Neural progenitor cell (in vitro differentiated cells): Measurements from ENCODE around the gene DNAJC5. TPM values are rescaled to one million over a fixed set of nuclear protein-coding genes. Genes with fewer than 3 reads are reported as not detected.

Experiments
- DNase-seq: peaks from one replicate; pipeline ENCODE4 v3.0.0-alpha.2; 2016; ENCODE audit warnings: low spot score
- H2AFZ ChIP-seq: fragments of 200-600 bp; sonication (generic); replicated peaks from 2 replicates; pipeline ENCODE4 v1.6.1; 2016; ENCODE audit warnings: antibody characterized with exemption
- H3F3A ChIP-seq: fragments of 200-600 bp; sonication (generic); 2 replicates; pipeline ENCODE4 v1.6.1; 2016; ENCODE audit warnings: antibody characterized with exemption, low read depth
- H3K27ac ChIP-seq: fragments of 200-600 bp; sonication (generic); 2 replicates; pipeline ENCODE4 v1.5.1; 2016; ENCODE audit warnings: mild to moderate bottlenecking
- H3K27me3 ChIP-seq: fragments of 200-600 bp; sonication (generic); 2 replicates; pipeline ENCODE4 v1.6.1; 2016; ENCODE audit warnings: mild to moderate bottlenecking, moderate library complexity
- H3K36me3 ChIP-seq: fragments of 200-600 bp; sonication (generic); 2 replicates; pipeline ENCODE4 v1.5.1; 2016
- H3K4me1 ChIP-seq: fragments of 200-600 bp; sonication (generic); 2 replicates; pipeline ENCODE4 v1.6.1; 2016; ENCODE audit warnings: mixed run types
- H3K4me2 ChIP-seq: fragments of 200-600 bp; sonication (generic); 2 replicates; pipeline ENCODE4 v1.6.1; 2016
- H3K4me3 ChIP-seq: fragments of 200-600 bp; sonication (generic); 2 replicates; pipeline ENCODE4 v1.5.1; 2016
- H3K79me2 ChIP-seq: fragments of 200-600 bp; sonication (generic); 2 replicates; pipeline ENCODE4 v1.6.1; 2016; ENCODE audit warnings: low read depth
- H3K9ac ChIP-seq: fragments of 200-600 bp; sonication (generic); 2 replicates; pipeline ENCODE4 v1.6.1; 2016
- H3K9me3 ChIP-seq: fragments of 200-600 bp; sonication (generic); 2 replicates; pipeline ENCODE4 v1.5.1; 2016; ENCODE audit warnings: low read depth
- H4K20me1 ChIP-seq: fragments of 200-600 bp; sonication (generic); 2 replicates; pipeline ENCODE4 v1.6.1; 2016; ENCODE audit warnings: low read depth
- H3K27ac Mint-ChIP-seq: 3 replicates; pipeline ENCODE4 v1.8.0; 2021; ENCODE audit warnings: mixed read lengths
- H3K27me3 Mint-ChIP-seq: 2 replicates; pipeline ENCODE4 v1.8.0; 2022; ENCODE audit warnings: low read depth, mild to moderate bottlenecking, inconsistent platforms, moderate library complexity, mixed read lengths; ENCODE audit not compliant: insufficient read depth
- H3K36me3 Mint-ChIP-seq: 3 replicates; pipeline ENCODE4 v1.8.0; 2021; ENCODE audit warnings: mixed read lengths
- H3K4me1 Mint-ChIP-seq: 3 replicates; pipeline ENCODE4 v1.8.0; 2021; ENCODE audit warnings: mixed read lengths
- H3K4me3 Mint-ChIP-seq: 3 replicates; pipeline ENCODE4 v1.8.0; 2021; ENCODE audit warnings: mild to moderate bottlenecking, moderate library complexity, mixed read lengths
- H3K9me3 Mint-ChIP-seq: 3 replicates; pipeline ENCODE4 v1.8.0; 2020; ENCODE audit warnings: mixed read lengths
- CTCF ChIP-seq: fragments of 200-600 bp; sonication (generic); IDR thresholded peaks from 2 replicates; pipeline ENCODE4 v1.5.1; 2017; ENCODE audit warnings: antibody characterized with exemption, mild to moderate bottlenecking
- EZH2 ChIP-seq: fragments of 200-600 bp; sonication (generic); IDR thresholded peaks from 2 replicates; pipeline ENCODE4 v1.6.1; 2017; ENCODE audit warnings: antibody characterized with exemption, mild to moderate bottlenecking, moderate library complexity
- EZH2phosphoT487 ChIP-seq: fragments of 200-600 bp; sonication (generic); IDR thresholded peaks from 2 replicates; pipeline ENCODE4 v1.6.1; 2017; ENCODE audit warnings: antibody characterized with exemption
- total RNA-seq: library from RNA; depleted of rRNA; stranded (reverse); fragments of >200 nt; gene quantifications from 2 replicates; pipeline ENCODE4 v1.2.3, GENCODE V29; 2015; ENCODE audit warnings: low replicate concordance

The DNAJC5 gene
- total RNA-seq, 1 donor from 2014 or later, result 17.2 TPM

- H3K79me2 ChIP-seq, result peaks cover 50% of the 10 kb centered on the region
- Mint-ChIP-seq H3K36me3 (peaks cover 8% of the 10 kb centered on the region), H3K4me1 (peaks cover 30% of the 10 kb centered on the region), H3K4me3 (peak overlapping the region; percentile 94), H3K9me3 (no peaks in the 10 kb centered on the region), H3K27ac (peak overlapping the region; percentile 96), H3K27me3 (peaks cover 6% of the 10 kb centered on the region)
- no peaks in the 10 kb centered on the region for H3K36me3 ChIP-seq
- peak overlapping the region; percentile 94 for H3K4me3 ChIP-seq
- peak overlapping the region; percentile 97 for H3K4me2 ChIP-seq
- peaks cover 66% of the 10 kb centered on the region for H4K20me1 ChIP-seq
- H3K9me3 ChIP-seq, result no peaks in the 10 kb centered on the region
- peaks cover 9% of the 10 kb centered on the region for H3K4me1 ChIP-seq
- DNase-seq, result peak; percentile 33
- H2AFZ ChIP-seq, result no peak overlapping the region
- H3K27ac ChIP-seq, result no peak overlapping the region
- H3K9ac ChIP-seq, result peak overlapping the region; percentile 77
- H3F3A ChIP-seq, result peaks cover 34% of the 10 kb centered on the region
- H3K27me3 ChIP-seq, result no peaks in the 10 kb centered on the region
- TF ChIP-seq EZH2phosphoT487 (no peak), EZH2 (no peak), CTCF (no peak)
Observed at GRCh38 chr20:63895202-63895951, 451 bp downstream of the DNAJC5 start.

DNA sequence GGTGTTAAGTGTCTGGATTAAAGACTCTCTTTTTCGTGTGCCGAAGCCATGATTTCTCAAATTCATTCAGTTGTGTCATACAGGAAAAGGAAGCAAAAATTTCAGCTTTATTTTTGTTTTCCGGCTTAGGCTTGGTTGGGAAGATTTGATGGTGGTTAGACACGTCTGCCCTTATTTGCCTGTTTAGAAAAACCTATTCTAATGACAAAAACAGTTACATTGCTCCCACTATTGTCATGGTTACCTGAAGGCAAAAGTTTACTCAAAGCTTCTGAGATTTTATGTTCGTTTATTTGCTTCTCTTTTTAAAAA is 982 bp downstream of the DNAJC5 start:
- H3K9me3 ChIP-seq, result no peaks in the 10 kb centered on the region
- H3K79me2 ChIP-seq, result peaks cover 56% of the 10 kb centered on the region
- H3K27me3 Mint-ChIP-seq, result peaks cover 6% of the 10 kb centered on the region
- TF ChIP-seq CTCF, result no peak
- TF ChIP-seq EZH2, result no peak
- no peak for TF ChIP-seq EZH2phosphoT487
- no peaks in the 10 kb centered on the region for H3K9me3 Mint-ChIP-seq
- peaks cover 38% of the 10 kb centered on the region for H3F3A ChIP-seq
- H3K27ac Mint-ChIP-seq, result peak overlapping the region; percentile 96
- H3K4me2 ChIP-seq, result peak overlapping the region; percentile 97
- H3K36me3 Mint-ChIP-seq, result peaks cover 8% of the 10 kb centered on the region
- H3K4me1 ChIP-seq, result peaks cover 9% of the 10 kb centered on the region
- no peak overlapping the region for H2AFZ ChIP-seq
- DNase-seq, result no peak
- H3K4me3 ChIP-seq, result peak overlapping the region; percentile 94
- no peak overlapping the region for H3K27ac ChIP-seq
- peaks cover 30% of the 10 kb centered on the region for H3K4me1 Mint-ChIP-seq
- H3K36me3 ChIP-seq, result no peaks in the 10 kb centered on the region
- H3K9ac ChIP-seq, result peak overlapping the region; percentile 77
- peaks cover 67% of the 10 kb centered on the region for H4K20me1 ChIP-seq
- peak overlapping the region; percentile 94 for H3K4me3 Mint-ChIP-seq
- H3K27me3 ChIP-seq, result no peaks in the 10 kb centered on the region

GRCh38 chr20:63896264-63897105 is 1.6 kb downstream of the DNAJC5 start:
- Histone ChIP-seq H3K9ac (peak overlapping the region; percentile 77), H3K9me3 (no peaks in the 10 kb centered on the region), H4K20me1 (peaks cover 73% of the 10 kb centered on the region), H3K4me3 (peak overlapping the region; percentile 94), H3K36me3 (no peaks in the 10 kb centered on the region), H3K4me1 (peaks cover 9% of the 10 kb centered on the region), H3K27me3 (no peaks in the 10 kb centered on the region), H3K27ac (no peak overlapping the region), H3F3A (peaks cover 38% of the 10 kb centered on the region), H3K79me2 (peaks cover 61% of the 10 kb centered on the region), H3K4me2 (peak overlapping the region; percentile 97), H2AFZ (no peak overlapping the region)
- Mint-ChIP-seq H3K27me3 (peaks cover 6% of the 10 kb centered on the region), H3K4me3 (peak overlapping the region; percentile 94), H3K9me3 (no peaks in the 10 kb centered on the region), H3K36me3 (peaks cover 8% of the 10 kb centered on the region), H3K4me1 (peaks cover 34% of the 10 kb centered on the region), H3K27ac (peak overlapping the region; percentile 47)
- DNase-seq, result peak; percentile 33
- TF ChIP-seq EZH2 (no peak), EZH2phosphoT487 (no peak), CTCF (no peak)
